GM19035 (cell line): ENCODE measurements around the gene ARHGAP15.

Source experiments
- ATAC-seq: cut with Tn5 transposase; IDR thresholded peaks from one replicate; pipeline ENCODE4 v1.9.1; 2021; ENCODE audit not compliant: unreplicated experiment

Gene ARHGAP15

DNA sequence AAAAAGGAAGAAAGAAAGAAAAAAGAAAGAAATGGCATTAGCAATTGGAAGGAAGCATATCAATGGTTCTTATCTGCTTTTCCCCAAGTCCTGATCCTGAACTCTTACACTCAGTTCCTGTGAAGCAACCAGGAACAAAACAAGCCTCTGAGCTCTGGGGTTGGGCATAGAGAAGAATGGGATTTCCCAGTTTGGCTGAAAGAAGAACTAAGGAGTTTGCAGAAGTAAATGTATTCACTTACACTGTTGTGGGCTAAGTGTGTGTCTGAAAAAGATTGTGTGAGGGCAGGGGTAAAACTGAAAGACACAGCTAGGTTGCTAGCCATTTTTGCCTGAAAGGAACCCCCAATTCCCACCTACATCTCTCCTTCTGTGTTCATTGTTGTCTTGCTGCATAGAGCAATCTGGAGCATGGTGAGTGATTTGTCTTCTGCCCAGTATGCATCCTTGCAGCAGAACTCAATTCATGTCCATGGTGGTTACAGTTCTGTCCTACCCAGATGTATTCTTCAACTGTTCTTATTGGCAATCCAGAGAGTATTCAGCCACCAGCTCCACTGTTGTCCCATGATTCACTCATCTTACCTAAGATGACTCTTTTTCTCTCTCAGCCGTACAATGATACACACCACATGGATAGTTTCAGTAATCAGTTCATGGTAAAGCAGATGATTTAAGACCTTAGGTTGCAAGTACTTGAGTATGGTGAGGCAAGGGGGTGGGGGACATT, 348.7 kb downstream of the ARHGAP15 start:
- ATAC-seq: no peak

DNA sequence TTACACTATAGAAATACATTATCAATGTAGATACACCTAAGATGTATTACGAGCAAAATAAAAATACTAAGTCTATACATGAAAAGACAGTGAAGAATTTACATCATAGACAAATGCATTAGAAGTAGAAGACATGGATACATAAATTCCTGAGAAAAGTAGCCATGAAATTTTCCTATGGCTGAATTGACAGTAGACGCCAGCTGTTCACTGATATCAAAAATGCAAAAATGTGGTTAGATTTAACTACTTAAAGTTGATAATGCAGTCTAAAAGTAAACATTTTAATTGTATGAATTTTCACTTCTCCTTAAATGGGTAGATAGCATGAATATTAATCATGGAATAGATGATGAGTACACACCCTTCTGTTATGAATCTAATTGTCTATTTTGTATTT, 350.9 kb downstream of the ARHGAP15 start:
- ATAC-seq: no peak

DNA sequence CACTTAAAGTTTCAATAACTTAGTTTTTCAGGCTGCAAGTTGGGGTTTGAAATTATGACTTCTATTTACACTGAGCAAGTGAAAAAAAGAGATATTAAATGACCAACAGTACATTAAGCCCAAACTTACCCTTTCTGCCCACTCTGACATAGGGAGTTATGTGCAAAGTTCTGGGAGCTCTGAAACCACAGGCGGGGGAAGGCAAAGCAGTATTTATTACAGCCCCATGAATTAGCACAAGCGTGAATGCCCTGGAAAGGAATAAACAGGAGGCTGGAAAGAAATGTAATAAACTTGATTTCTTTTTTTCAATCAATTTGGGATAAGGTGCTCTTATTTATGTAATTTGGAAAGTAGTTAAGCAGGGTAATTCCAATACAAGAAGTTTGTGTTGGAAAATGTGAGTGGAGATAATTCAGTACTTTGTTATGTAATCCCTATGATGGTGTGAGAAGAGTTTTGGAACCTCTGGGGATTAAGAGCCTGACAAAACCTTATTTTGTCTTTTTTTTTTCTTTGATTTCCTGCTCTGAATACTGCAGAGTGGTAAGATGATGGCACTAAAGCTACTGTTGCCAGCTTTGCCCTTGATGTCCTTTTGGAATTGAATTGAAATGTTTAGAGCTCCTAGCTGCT, 351.5 kb downstream of the ARHGAP15 start:
- ATAC-seq: no peak

DNA sequence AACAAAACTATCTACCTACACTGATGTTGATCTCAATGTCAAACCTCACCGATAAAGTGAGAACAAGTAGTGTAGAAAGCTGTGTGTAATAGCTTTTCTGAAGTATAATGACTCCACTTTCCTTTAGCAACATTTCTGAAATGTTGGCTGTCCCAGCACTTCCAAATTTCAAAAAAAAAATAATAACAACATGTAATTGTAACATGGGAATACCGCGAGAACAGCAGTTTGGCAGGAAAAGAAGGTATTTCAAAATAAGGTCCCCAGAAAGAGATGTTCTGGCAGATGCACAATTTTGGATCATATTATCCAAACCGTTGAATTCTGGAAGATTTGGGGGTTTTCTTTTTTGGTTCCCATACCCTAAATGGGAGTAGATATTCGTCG, 352.0 kb downstream of the ARHGAP15 start:
- ATAC-seq: no peak

DNA sequence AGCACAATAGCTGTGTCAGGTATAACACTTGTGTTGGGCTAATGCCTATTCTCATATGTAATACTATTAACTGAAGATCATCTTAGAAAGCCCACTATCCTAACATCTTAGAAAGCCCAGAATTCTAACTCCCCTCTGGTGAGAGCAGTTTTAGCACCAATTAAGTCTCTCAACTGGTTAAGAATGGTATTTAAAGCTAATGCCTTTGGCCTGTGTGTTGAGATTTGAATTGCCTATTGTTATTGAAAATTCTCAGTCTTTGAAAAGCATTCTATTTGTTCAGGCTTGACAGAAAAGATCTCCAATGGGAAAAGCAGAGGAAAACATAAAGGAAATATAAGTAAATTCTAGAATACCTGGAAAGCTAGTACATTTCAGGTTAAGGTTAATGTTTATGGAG, 352.5 kb downstream of the ARHGAP15 start:
- no peak for ATAC-seq

DNA sequence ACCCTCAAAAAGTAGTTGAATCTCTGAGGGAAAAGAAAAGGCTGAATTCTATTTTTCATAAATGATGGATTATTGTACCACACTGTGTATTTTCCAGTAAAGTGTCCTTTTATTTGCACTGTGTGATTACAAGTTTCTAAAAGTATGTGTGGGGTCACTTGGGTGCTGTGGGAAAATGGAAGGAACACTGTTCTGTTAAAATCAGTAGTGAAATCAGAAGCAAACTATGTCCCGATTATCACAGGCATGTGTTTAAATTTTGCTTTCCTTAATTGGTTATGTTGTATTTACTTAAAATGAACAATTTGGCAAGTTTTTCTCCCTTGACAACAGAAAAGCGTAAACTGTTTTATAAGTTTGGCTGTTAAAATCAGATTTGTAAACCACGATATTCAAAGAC, 353.1 kb downstream of the ARHGAP15 start:
- no peak for ATAC-seq

DNA sequence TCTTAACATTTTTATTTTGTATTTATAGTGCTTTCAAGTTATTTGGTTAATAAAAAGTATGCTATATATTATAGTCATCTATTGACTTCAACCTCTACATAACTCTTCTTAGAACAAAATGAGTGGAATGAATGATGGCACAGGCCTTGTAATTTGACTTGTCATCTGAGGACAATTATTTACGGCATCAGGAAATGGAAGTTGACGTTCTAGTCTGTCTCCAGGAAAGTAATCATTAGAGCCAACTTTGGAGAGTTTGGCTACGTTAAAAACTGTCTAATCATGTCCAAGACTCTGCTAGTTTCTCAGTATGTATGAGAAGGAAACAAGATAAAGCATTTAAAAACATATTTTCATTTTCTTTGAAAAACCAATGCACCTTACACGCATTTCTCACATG, 353.6 kb downstream of the ARHGAP15 start:
- ATAC-seq: no peak

DNA sequence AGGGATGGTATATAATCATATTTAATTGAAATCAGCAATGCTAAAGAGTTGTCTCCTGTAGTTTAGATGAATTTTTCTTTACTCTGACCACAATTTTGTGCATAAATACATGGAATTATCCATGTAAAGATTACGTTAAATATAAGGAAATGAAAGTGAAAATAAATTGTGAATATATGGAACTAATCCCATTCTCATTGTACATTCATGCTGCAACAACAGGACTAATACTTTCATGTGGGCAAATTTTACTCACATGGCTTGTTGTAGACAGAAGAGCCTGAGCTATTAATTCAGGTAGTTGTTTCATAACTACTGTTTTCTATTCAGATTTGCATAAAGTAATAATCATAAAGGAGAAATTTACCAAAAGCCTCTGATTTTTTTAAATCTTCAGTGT, 357.8 kb downstream of the ARHGAP15 start:
- no peak for ATAC-seq

DNA sequence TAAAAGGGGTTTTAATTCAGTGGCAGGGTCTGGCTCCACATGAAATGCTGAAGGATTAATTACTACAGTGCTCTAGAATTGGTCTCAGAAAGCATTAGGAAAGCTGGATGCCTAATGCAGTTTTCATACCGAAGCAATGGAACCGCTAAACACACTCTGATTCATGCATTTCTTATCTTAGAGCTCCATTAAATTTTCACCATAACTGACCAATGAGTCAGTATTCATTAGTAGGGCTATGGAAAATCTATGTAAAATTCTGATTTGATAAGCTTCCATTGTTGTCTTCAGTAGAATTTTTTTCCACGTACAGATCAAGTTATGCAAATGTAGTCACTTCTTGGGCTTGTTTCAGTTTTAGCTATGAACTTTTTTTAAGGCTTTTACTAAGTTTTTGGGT, 359.9 kb downstream of the ARHGAP15 start:
- ATAC-seq: no peak

DNA sequence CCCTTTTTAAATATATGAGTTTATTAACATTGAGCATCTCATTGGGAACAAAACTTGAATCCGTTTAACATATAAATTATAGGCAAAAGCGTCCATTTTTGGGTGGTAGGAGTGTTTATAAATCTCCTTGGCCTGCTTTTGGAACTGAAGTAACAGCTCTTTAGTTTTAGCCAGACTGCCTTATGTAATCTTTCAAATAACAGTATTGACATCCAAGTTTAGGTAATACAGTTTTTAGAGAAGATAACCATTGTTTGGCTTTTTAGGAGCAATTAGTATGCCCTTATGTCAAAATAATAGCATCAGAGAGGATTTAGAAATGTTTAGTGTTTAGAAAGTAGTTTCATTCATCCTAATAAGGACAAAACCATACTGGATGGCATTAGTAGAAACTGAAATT, 361.9 kb downstream of the ARHGAP15 start:
- ATAC-seq: no peak

DNA sequence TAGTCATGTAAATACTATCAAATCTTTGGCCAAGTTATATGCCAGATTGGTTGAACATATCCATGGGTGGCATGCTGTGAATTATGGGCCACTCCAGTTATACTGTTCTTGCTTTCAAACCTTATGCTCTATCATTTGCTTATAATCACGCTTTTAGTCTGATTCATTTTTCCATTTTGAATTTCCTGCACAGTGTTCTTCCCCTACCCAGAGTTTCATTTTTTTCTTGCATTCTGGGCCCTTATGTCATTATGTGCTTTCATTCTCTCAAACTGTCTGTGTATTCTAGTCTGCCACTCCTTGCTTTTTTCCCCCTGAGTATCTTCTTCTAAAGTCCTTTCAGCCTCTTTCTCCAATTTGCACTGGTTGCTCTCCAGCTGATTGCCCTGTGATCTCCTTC, 364.1 kb downstream of the ARHGAP15 start:
- ATAC-seq: no peak

DNA sequence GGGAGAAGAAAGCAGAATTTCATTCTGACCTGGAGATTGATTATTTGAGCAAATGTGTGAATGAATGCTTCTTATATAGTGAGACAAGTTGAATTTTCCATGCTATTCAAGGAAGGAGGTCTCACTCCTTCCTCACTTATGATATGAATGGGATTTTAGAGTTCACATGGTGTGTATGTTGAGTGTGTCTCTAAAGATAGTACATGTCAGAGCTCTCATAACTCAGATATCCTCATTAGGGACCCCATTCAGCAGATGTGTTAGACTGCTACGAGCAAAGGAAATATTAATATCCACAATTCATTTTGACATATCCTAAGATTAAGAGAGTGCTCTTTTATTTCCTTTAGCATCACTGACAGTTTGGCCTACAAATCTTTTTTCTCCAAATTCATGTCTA, 368.5 kb downstream of the ARHGAP15 start:
- no peak for ATAC-seq

DNA sequence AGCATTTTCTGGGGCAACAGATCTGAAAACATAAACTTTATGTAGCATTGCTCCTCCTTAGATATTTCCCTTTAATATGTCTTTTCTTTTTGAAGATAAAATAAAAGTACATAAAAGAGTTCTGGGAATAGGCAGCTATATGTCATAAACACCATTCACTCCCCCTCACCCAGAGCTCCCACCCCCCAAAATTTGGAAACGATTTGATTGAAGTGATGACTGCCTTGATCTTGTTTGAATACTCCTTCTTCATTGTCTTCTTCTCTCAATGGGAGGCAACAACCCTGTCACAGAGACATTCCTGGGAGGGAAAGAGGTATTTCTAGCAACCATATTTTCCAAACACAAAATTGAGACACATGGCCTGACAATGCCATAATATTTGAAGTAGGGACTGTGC, 369.3 kb downstream of the ARHGAP15 start:
- no peak for ATAC-seq

DNA sequence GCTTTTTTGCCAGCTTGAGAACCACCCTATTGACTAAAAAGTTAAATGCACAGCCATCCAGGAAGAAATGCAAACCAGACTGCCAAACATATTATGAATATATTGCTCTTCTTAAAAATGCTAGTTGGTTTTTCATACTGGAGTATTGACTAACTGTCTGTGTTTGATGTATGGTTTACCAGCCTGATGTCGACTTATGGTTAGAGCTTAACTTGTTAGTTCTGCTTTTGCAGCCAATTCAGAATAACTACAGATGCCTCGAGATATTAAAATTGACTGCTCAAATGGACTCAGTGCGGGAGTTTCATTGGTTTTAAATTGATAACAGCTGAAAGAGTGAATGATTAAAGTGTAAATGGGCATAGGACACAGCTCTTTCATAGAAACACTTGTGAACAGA, 369.8 kb downstream of the ARHGAP15 start:
- ATAC-seq: no peak

DNA sequence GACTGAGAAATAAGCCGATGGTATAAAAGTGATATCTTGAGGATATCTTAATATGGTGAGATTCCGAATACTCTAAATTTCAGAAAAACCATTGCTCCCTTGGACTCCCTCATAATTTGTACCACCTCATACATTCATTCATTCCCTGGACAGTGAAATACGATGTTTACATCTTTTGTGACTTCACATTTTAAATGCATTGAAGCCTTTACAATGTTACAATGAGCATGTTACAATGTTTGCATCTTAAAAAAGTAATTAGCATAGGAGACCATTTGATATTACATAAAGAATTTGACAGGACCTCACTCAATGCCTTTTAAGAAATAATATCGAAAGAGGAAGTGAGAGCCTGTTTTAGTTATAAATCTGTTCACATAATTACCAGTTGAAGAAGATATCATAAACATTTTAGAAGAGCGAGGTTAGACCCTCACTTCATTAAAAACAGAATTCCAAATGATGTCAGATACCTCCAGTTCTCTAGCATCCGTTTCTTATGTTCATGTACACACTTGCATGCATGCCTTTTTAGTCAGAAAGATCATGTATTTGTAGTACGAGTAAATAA, 372.0 kb downstream of the ARHGAP15 start:
- ATAC-seq: no peak

DNA sequence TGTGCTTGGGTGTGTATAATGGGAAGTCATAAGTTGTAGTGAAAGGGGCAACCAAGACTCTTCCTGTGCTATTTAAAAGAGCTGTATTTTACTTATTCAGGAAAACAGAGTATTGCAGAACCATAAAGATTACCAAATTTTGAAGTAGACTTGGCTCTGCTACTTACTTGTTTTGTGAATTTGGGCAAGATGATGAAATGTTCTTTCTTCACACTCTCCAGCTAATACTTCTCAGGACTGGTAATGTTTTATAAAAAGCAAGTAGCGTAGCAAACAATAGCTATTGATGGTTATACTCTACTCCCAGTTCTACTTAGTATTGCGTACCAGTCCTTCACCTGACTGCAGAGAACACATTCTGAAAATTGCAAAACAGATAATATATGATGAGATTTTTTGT, 374.1 kb downstream of the ARHGAP15 start:
- ATAC-seq: no peak

DNA sequence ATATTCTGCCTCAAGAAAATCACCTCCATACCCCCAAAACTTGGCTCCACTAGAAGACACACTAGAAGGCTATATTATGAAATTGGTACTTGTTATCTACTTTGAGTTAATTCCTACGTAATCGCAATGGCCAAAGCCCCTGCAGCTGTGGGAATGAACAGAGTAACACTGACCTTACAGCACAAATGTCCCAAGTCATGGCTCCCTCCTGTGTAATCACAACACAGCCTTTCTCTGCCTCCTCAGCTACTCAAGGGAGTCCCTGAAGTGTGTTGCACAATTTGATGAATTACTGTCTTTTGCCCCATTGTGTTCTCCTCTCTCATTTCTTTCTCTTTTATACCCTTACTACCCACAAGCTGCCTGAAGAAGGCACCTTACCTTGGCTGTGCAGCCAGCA, 375.2 kb downstream of the ARHGAP15 start:
- no peak for ATAC-seq

DNA sequence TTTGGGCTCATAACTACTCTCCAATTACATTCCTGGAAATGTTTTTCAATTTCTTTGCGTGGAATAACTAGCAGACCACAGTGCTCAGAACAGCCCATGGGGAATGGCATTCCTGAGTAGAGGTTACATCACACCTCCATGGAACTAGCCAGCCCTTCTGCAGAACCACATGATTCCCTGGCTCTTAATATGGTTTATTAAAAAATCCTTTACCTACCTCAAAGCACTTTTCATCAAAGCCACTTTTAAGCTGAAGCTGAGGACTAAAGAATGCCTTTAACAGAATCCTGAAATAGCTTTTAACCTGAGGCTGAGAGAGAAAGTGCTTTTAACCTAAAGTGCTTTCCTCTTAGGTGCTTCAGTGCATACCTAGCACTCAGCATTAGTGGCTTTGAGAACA, 376.3 kb downstream of the ARHGAP15 start:
- ATAC-seq: no peak

DNA sequence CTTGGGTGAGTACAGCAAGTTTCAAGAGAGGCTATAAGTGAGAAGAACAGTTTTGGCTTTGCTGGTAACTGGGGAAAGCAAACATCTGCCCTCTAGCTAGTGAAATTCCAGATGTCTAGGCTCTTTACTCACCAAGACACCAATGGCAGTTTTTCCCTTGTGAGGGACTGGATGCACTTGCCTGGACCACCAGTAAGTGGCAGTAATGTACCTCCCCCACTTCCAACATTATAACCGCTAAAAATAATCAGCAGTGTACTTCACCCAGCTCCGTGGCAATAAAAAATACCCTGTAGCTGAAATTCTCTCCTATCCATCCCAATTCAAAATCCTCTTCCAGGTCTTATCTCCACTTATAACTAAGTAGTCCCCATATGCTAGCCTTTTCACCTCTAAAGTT, 383.9 kb downstream of the ARHGAP15 start:
- ATAC-seq: no peak

DNA sequence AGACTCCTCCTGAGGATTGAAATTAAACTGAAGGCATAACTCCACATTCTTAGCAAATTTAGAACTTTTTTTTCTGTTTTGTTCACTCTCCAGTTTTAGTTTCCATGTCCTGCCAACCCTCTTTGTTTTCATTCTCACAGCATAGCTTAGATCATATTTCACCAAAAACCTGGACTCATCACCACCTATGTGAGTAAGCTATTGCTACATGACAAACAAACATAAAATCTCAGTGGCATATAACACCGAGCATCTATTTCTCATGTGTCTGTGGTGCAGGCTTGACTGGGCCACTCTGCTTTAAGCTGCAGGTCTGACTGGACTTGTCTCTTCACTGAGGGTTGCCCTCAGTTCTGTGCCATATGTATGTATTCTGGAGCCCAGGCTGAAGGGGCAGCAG, 385.2 kb downstream of the ARHGAP15 start:
- no peak for ATAC-seq

DNA sequence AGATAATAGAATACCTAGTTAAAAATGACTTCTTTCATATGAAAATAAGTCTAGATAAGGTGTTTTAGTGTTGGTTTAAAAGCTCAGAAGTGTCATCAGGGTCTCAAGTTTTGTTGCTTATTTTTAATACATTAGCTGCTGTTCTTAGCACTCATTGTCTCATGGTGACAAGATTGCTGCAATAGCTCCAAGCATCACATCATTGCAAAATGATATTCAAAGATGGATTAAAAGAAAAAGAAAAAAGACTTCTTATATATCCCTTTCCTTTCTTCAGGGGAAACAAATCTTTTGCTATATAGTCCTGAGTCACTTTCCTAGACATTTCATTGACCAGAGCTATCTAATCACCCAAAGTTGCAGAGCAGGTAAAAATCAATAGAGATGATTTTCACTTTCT, 386.1 kb downstream of the ARHGAP15 start:
- no peak for ATAC-seq

DNA sequence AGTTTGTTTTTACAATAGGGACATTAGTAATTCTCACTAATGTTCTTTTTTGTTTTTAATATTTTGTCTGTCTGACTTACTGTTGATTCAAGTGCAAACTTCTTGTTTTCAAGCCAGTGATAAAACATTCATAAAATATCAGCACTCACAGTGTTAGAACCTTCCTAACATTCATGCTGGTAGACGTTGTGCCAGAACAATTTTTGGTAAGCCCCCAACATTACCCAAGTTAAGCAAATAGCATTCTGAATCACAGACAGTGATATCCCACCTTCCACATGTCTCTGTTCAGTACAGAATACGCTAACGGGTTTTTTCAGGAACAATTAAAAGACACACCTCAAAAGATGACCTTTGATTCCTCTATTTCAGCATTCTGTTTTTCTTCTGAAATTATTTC, 390.3 kb downstream of the ARHGAP15 start:
- no peak for ATAC-seq

DNA sequence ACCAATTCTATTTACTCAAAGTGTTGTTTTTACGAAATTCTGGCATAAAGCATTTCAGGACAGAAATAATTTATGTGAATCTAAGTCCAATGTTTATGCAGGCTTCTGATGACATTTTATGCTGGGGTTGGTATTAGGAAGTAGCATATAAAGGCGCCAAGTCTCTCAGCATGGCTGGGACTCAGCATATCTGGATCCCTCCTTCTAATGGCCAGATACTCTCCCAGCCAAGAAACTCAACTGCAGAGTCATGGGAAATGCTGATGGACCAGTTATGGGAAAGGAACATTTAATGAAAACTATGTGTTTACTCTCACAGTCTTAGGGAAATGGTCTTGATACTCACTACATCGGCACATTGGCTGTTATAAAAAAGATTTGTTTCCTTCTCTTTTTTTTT, 392.2 kb downstream of the ARHGAP15 start:
- ATAC-seq: no peak
